ENCODE data around the gene FCAMR.

FCAMR gene

GRCh38 chr1:206955476-206956451 lies 14.5 kb downstream of the FCAMR start:
- no peak for DNase-seq

- no peak for DNase-seq
Observed at GRCh38 chr1:206954459-206955342, 15.6 kb downstream of the FCAMR start.

DNA sequence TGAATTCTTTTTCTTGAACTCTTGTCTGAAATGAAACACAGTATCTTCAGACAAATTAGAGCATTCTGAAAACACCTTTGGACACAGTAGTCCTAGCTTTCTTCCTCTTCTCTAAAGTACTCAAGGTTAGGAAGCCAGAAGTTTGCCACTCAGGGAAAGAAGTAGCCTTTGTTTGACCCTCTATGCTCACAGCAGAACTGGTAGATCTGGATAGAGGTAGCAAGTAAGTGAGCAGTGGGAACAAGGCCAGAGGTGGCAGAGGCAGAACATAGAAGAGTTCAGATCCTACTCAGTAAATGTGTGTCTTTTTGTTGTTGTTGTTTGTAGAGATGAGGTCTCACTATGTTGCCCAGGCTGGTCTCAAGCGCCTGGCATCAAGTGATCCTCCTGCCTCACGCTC lies 16.6 kb downstream of the FCAMR start:
- no peak for DNase-seq

DNA sequence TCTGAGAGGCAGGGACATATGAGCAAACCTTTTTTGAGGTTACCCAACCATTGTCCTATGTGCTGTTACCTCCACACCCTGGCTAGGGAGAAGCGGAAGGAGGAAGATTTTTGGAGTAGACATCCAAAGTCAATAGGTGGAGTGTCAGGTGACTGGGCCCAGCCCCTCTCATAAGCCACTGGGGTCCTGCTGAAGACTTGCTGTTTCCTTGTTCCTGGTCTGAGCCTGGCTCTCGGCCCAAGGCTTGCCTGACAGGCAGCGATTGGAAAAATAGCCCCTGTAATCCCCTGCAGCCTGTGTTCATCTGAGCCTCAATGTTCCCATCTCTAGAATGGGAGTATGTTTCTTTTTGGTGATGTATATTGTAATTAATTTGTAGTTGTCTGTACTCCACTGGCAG lies 17.1 kb downstream of the FCAMR start:
- no peak for DNase-seq

DNA sequence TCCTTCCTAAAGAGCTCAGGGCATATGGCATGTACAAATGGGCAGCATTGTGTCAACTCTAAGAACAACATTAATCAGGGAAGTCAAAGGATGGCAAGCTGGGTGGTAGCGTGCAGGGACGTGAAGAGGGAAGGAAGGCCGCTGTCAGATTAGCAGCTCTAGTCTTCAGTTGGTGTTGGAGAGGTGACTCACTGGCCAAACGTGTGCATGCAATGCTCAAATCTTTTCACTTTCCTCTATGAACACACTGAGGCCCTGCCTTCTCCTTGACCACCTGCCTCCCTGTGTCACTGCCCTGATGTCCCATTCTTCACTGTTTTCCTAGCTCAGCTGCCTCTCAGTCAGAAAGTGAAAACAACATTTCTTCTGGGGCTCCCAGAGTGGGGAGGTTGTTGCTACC lies 18.1 kb downstream of the FCAMR start:
- DNase-seq = no peak

DNA sequence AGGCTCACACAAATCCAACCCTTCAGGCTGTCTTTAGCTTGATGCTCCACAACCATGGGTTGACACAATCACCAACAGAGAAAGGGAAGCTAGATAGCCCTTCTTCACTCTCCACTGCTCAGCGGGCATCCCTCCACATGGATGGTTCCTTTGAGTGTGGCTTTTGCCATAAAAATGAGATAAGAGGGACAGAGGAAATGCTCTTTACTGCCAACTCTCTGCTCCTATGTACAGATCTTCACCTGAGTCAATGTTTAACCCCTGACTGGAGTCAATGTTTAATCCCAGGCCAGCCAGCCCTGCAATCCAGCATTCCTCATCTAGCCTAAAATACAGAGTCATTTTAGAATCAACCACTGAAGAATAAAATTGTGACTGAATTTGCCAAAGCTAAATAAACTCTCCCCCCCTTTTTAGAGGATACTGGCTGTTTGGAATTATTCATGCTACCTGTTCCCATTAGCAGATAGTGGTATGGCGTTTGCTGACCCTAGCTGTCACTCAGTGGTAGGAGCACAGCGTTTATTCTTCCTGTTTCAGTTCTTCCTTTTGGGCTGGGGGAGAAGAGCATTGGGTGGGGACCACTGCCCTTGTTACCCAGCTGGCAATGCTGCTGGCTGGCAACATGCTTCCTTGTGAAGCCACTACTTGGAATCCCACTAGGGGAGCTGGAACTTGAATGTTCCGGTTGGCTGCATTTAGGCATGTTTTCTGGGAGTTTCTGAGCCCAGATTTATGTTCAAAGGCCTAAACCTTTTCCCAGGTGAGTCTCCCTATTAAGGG lies 18.8 kb downstream of the FCAMR start:
- DNase-seq = no peak

GRCh38 chr1:206949641-206950040 lies 20.6 kb downstream of the FCAMR start:
- no peak for DNase-seq

DNA sequence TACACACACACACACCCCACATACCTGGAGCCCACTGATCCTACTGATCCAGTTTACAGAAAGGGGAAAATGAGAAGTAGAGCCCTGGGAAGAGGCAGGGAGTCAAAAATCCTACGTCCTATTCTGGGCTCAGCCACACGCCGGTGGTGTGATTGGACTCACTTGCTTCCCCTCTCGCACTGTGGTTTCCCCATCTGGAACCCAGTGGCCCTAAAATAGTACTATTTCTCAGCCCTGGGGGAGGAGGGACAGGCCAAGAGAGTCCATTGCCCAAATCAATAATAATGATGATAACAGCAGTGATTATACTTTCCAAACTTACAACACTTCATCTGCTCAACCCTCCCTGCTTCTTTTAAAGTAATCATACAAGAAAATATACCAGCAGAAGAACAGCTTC lies 21.1 kb downstream of the FCAMR start:
- no peak for DNase-seq

DNA sequence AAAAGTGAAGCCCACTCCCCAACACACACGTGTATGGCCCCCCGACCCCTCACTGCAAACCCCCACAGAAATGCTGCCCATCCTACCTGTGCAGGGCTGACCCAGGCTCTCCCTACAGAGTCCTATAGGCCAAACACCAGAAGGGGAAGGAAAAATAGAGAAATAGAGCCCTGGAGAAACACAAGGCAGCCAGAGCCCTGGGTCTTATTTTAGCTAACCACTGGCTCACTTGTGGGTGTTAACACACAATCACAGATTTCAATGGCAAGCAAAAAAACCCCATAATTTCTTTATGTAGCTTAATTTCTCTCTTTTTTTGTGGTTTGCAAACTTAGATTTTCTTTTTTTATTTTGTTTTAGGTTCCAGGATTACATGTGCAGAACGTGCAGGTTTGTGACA lies 23.0 kb downstream of the FCAMR start:
- DNase-seq = no peak

DNA sequence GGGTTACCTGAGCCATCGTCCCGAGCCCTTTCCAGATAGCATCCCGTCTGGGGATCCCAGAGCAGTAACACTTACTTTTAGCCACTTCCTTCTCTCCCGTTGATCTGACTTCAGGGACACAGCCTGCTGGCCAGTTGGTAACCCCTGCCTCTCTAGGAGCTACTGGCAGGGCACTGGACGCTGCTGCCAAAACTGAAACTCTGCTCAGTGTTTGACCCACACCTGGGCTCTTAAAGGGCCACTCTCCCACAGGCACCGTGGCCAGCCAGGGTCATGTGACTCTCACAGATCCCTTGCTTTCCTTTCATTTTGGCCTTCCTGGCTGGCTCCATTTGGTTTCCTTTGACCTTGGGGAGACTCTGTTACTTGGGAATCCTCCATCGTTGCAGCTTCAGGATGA lies 24.0 kb downstream of the FCAMR start, which contains the start of gene PIGR:
Gene PIGR (minus strand): TSS at position 206 of the 400 bp plus-strand sequence. CDS start 5,935 bp downstream, outside the sequence.
- DNase-seq = no peak

GRCh38 chr1:206945779-206946178 lies 24.5 kb downstream of the FCAMR start:
- no peak for DNase-seq

- DNase-seq = no peak
Observed at GRCh38 chr1:206944703-206945102, 25.6 kb downstream of the FCAMR start.

GRCh38 chr1:206941766-206942418 lies 28.4 kb downstream of the FCAMR start:
- DNase-seq = no peak

DNA sequence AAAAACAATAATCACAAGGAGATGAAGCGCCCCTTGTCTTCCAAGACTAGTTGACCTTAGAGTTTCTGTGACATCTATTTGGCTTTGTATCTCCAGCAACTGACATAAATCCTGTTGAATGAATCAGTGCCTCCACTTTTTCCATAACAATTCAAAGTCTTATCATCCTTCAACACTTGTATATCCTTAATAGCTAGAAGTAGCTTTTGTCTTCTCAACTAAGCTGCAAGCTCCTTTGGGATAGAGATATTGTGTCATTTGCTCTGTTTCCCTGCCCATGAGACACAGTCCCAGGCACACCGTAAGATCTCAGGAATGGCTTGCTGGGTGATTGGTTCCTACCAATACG lies 29.7 kb downstream of the FCAMR start:
- no peak for DNase-seq

DNA sequence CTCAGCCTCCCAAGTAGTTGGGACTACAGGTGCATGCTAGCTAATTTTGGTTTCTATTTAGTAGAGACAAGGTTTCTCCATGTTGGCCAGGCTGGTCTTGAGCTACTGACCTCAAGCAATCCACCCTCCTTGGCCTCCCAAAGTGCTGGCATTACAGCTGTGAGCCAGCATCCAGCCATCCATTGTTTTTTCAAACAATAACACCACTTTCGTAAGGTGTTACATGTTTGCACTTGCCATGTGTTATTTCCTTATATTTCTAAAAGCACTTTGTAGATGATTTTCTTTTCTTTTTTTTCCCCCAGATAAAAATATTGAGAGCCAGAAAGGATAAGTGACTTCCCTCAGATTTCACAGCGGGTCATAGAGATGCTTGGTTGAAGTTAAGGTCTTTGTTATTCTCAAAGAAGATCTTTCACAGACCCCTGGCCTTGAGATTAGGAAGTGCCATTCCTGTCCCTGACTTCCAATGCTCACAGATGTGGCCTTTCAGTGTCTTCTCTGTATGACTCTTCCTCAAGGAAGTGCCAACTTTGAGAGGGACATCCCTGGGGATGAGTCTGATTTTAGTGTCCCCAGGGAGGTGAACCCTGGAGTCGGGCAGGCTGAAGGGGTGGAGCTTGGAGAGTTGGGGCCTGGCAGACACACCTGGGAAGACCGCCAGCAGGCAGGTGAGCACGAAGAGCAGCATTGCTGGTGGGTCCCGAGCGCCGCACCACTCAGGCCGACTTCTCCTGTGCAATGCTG lies 30.2 kb downstream of the FCAMR start:
- DNase-seq = no peak

- DNase-seq = no peak
Observed at GRCh38 chr1:206939131-206939530, 31.1 kb downstream of the FCAMR start.

- no peak for DNase-seq
Observed at GRCh38 chr1:206937425-206937824, 32.8 kb downstream of the FCAMR start.

- DNase-seq = peak; percentile 37
Observed at GRCh38 chr1:206935491-206936067, 34.7 kb downstream of the FCAMR start.

DNA sequence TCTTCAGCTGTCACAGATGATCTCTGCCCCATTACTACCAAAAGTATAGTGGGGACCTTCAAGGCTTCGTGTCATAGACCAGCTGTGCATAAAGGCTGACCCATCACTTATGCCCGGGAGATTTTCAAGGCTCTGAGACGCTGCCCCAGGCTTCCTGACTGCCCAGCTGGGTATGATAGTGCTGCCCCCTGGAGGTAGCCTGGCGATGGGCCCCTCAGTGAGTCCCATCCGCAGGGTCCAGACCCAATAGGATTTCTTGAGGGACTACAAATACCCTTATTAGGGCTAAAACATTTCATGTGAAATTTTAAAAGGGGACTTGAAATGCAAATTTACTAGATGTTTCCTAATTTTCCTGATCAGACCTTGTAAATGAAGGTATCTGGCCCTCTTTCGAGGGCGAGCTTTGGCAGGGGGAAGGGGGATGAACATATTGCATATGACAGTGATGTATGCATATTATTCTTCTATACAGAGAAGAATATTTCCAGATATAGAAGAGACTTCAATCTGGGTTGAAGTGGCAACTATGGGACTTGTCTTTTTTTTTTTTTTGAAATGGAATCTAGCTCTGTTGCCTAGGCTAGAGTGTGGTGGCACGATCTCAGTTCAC lies 36.8 kb downstream of the FCAMR start:
- peak; percentile 76 for DNase-seq

DNA sequence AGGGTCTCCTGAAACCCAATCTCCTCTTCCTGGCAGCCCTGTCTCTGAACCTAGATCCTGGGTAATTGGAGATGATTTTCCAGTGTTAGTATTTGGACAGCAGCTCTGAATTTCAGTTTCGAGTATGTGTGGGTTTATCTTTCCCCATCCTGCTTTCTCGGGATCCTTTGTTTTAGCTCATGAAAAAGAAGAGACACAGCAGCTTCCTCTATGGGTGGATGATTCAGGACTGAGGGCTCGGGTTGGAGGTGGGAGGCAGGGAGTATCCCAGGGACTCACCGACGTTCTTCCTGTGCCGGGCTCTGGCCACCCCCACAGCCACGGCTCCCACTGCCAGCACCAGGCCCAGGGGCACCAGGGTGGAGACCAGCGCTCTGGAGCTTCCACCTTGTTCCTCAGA lies 38.1 kb downstream of the FCAMR start:
- no peak for DNase-seq

DNA sequence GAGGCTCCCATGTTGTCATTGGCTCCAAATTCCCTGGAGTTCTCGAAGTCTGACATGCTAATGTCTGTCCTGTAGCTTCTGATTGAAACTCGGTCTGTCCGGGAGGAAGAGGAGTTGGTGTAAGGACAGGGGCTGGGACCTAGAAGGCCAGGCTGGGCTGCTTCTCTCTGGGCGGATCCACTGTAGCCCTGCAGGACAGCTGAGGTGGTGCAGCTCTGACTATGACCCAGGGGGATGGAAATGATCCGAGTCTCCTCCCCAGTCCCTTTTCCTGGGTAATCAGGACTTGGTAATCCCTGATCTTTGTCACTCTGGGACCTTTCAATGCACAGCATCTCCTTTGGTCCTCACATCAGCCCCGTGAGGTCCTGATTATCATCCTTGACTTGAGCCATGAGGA lies 38.6 kb downstream of the FCAMR start:
- DNase-seq = no peak
